HG03103 (cell line): ENCODE measurements around the gene TMEM18.

Experiments used
- ATAC-seq: cut with Tn5 transposase; IDR thresholded peaks from one replicate; pipeline ENCODE4 v1.9.1; 2021; ENCODE audit warnings: low read depth; ENCODE audit not compliant: unreplicated experiment

The TMEM18 gene

GRCh38 chr2:673615-674320 is 3.4 kb downstream of the TMEM18 start:
- no peak for ATAC-seq

DNA sequence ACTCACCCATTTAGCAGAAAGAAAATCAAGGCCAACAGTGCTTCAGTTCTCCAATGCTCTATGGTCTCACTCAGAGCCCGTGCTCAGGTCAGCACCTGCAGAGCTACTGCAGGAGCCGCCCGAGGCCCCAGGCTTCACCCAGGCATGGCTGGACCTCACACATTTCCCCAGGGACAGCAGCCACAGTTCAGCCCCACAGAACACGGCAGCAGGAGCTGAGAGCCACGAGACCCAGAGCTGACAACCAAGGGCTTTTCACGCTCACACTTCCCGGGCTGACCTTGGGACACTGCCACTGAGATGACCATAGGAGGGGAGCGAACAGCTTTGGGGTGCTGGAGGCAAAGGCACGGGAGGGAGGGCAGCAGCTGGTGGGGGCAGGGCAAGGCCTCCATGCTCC is 4.2 kb downstream of the TMEM18 start:
- ATAC-seq, result no peak

GRCh38 chr2:672606-672905 is 4.7 kb downstream of the TMEM18 start:
- ATAC-seq, result no peak

DNA sequence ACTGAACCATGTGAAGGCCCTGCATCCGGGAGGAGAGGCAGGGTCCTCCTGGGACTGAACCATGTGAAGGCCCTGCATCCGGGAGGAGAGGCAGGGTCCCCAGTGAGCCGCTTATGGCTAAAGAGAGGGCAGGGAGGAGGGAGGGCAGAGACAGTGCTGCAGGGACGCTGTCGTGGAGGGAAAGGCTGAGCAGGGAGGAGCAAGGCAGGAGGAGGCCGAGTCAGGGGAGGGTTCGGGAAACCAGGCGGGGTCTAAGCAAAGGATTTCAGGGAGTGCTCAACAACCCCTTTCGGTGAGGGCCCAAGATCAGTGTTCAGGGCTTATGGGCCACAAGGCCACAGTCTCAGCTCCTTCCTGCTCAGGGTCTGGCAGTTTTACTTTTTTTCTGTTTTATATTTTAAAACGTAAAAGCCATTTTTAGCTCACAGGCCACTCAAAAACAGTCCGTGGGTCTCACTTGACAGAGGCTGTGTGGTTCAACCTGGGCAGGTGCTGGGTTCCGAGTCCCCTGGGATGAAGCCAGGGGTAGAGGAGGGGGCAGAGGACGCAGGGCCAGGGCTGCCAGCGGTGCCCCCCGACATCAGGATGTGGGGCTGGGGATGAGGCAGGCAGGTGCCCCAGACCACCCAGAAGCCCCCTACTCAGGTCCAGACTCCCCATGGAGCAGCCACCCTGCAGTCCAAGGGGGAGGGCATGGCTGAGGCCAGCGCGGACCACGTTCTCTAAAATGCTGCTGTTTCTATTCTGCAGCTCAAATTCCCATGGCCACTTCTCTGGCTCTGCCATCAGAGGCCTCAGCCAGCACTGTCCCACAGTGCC is 5.2 kb downstream of the TMEM18 start:
- no peak for ATAC-seq

GRCh38 chr2:671072-671471 is 6.1 kb downstream of the TMEM18 start:
- ATAC-seq, result no peak

DNA sequence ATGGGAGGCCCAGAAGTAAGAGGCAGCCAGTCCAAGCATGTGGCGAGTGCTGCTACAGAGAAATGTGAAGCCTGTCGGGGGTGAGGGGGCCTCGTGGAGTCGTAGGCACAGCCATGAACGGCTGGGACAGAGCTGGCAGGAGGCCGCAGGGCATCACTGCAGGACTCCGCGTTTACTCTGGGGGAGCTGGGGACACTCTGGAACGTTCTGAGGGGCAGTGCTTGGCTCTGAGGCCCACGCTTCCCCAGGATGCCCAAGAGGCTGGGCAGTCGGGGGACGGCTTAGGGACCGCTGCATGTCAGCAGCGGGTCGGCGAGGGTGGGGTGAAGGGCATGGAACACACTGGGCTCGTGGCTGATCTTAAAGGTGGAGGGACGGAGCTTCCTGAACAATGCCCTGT is 6.6 kb downstream of the TMEM18 start:
- no peak for ATAC-seq

DNA sequence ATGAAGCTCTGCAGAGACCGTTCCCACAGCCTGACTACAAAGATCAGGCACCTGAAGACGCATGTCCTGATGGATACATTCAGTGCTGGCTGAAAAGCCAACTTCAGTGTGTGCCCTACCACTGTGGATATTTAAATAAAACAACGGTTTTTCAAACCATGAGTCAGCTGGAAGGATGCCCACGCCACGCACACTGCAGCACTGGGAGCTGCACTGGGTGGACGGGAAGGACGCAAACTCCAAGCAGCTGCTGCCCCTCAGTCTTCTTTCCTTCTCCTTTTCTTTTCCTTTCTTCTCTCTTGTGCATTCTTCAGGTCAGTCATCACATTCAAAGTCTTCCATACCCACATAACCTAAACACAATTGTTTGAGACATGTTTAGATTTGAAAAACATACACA is 7.9 kb downstream of the TMEM18 start:
- ATAC-seq, result no peak

GRCh38 chr2:668000-668398 is 9.2 kb downstream of the TMEM18 start:
- ATAC-seq, result no peak

DNA sequence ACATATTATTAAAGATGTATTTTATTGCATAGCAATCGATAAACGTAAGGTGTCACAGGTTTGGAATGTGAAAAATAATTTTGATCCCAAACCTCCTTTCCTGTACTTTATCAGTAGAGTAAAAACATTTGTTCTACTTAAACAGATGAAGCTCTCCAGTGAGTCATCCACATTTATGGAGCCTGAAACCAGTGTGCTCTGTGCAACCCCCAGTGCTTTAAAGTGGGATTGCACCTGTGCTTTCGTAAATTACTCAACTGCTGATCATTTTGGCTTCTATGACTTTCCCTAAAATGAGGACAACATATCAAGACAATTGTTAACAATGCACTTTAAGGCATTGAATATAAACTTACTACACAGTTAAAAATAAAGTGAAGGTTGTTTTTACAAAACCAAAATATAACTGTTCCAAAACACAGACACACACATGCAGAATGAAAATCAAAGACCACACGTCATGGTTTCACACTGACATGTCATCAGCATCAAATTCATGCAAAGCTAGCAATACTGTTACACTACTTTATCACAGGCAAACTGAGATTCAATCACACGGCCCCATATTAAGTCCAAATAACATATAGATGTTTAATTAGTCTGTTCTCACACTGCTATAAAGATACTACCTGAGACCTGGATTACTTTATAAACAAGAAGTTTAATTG is 9.7 kb downstream of the TMEM18 start:
- no peak for ATAC-seq

GRCh38 chr2:666441-666840 is 10.8 kb downstream of the TMEM18 start:
- ATAC-seq, result no peak

- no peak for ATAC-seq
These were observed 11.7 kb downstream of the TMEM18 start for GRCh38 chr2:665340-666073.

- ATAC-seq, result no peak
These were observed 13.1 kb downstream of the TMEM18 start for GRCh38 chr2:664063-664462.

- no peak for ATAC-seq
These were observed 14.0 kb downstream of the TMEM18 start for GRCh38 chr2:663221-663620.

DNA sequence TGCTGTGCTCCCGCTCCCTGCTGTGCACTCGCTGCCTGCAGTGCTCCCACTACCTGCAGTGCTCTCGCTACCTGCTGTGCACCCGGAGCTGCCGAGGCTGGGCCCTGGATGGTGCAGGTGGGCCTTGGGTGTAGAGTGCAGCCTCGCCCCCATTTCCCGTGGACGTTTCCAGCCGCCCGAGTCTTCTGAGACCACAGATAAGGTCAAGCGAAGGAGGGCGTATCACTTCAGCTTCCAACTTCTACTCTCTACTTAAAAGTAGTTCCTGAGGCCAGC is 15.9 kb downstream of the TMEM18 start:
- ATAC-seq, result no peak

GRCh38 chr2:660586-661359 is 16.4 kb downstream of the TMEM18 start:
- ATAC-seq, result no peak

- ATAC-seq, result no peak
These were observed 17.2 kb downstream of the TMEM18 start for GRCh38 chr2:660029-660428.

- no peak for ATAC-seq
These were observed 18.8 kb downstream of the TMEM18 start for GRCh38 chr2:658426-658825.

DNA sequence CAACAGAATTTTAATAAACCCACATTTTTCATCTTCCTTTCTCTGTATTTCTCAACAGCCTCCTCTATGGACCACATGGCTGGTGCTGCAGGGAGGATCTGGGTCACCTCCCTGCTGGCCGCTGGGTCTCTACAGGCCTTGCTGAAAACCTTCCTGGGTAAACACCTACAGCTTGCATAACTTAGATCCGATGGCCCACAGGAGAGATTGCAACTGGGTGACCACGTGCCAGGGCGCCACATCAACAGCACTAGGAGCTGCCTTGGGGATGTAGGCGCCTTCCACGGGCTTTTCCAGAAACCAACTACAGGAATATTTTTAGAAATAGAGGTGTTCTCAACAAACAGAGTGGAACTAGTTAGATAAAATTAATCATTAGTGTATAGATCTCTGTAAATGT is 19.4 kb downstream of the TMEM18 start:
- no peak for ATAC-seq

DNA sequence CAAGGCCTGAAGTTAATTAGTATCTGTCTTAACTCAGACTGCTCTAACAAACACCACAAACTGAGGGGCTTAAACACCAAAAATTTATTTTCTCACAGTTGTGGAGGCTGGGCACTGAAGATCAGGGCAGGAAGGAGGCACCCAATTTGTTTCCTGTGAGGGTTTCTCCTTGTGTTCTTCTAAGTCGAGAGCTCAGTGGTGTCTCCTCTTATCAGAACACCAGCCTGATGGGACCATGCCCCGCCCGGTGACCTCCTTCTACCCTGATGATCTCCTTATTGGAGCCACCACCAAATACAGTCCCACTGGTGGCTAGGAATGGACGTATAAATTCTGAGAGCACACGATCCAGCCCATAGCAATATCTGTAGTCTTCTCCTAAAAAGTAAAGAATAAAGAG is 20.5 kb downstream of the TMEM18 start:
- no peak for ATAC-seq

DNA sequence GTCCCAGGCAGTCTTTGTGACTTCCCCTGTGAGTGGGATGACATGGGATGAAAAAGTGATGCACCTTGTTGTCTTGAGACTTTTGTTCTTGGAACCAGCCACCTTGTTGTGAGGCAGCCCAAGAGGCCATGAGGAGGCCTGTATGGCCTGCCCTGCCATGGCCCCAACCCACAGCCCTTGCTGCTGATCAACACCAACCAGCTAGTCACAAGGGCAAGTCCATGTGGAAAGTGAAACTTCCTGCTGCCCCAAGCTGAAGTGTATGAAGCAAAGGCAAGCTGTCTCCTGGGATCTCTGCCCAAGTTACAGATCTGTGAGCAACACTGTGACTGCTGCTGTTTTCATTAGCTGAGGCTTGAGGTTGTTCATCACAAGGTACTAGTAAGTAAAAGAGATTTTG is 21.6 kb downstream of the TMEM18 start:
- no peak for ATAC-seq

- no peak for ATAC-seq
These were observed 22.3 kb downstream of the TMEM18 start for GRCh38 chr2:654896-655295.
